Hematopoietic multipotent progenitor cell treated with erythropoietin and hydrocortisone succinate and interleukin-3 and kit ligand, for 4 days (in vitro differentiated cells): Measurements from ENCODE around the gene COLEC12.
A peak's percentile ranks its signal among the peaks of the same experiment; 100 is the strongest.

Source experiments
- DNase-seq: peaks from one replicate; pipeline ENCODE4 v3.0.0-alpha.2; 2015

The COLEC12 gene

GRCh38 chr18:500632-501405 is at the start of gene COLEC12:
COLEC12 (minus strand) TSS chr18:500701; CDS start chr18:500514, 187 bp downstream.
- DNase-seq: peak; percentile 52

GRCh38 chr18:549967-550366 is 49.5 kb upstream of the COLEC12 start:
- no peak for DNase-seq

- no peak for DNase-seq
Observed at GRCh38 chr18:543447-544078, 43.1 kb upstream of the COLEC12 start.

- DNase-seq: no peak
Observed at GRCh38 chr18:533995-534601, 33.6 kb upstream of the COLEC12 start.

- DNase-seq: no peak
Observed at GRCh38 chr18:532632-533031, 32.1 kb upstream of the COLEC12 start.

GRCh38 chr18:532018-532417 is 31.5 kb upstream of the COLEC12 start:
- no peak for DNase-seq

- no peak for DNase-seq
Observed at GRCh38 chr18:527146-527545, 26.6 kb upstream of the COLEC12 start.

- DNase-seq: no peak
Observed at GRCh38 chr18:526681-527080, 26.2 kb upstream of the COLEC12 start.

- DNase-seq: no peak
Observed at GRCh38 chr18:525036-525797, 24.7 kb upstream of the COLEC12 start.

GRCh38 chr18:524466-524865 is 24.0 kb upstream of the COLEC12 start:
- DNase-seq: no peak

GRCh38 chr18:523561-523960 is 23.1 kb upstream of the COLEC12 start:
- no peak for DNase-seq

GRCh38 chr18:519019-519879 is 18.7 kb upstream of the COLEC12 start:
- peak; percentile 88 for DNase-seq

- no peak for DNase-seq
Observed at GRCh38 chr18:518081-518480, 17.6 kb upstream of the COLEC12 start.

- DNase-seq: no peak
Observed at GRCh38 chr18:515838-516237, 15.3 kb upstream of the COLEC12 start.

- no peak for DNase-seq
Observed at GRCh38 chr18:515156-515815, 14.8 kb upstream of the COLEC12 start.

- DNase-seq: no peak
Observed at GRCh38 chr18:513826-514530, 13.5 kb upstream of the COLEC12 start.

- DNase-seq: no peak
Observed at GRCh38 chr18:512957-513356, 12.5 kb upstream of the COLEC12 start.

GRCh38 chr18:508835-509234 is 8.3 kb upstream of the COLEC12 start:
- no peak for DNase-seq

- no peak for DNase-seq
Observed at GRCh38 chr18:507636-508035, 7.1 kb upstream of the COLEC12 start.

GRCh38 chr18:506801-507200 is 6.3 kb upstream of the COLEC12 start:
- DNase-seq: no peak

GRCh38 chr18:506264-506663 is 5.8 kb upstream of the COLEC12 start:
- DNase-seq: no peak
